ENCODE data around the gene CTBP2. TPM values are rescaled to one million over a fixed set of nuclear protein-coding genes. Genes with fewer than 3 reads are reported as not detected.
A peak's percentile ranks its signal among the peaks of the same experiment; 100 is the strongest.

CTBP2 gene
- total RNA-seq, 2 donors from 2014 or later, result 75.3 to 109 TPM

DNA sequence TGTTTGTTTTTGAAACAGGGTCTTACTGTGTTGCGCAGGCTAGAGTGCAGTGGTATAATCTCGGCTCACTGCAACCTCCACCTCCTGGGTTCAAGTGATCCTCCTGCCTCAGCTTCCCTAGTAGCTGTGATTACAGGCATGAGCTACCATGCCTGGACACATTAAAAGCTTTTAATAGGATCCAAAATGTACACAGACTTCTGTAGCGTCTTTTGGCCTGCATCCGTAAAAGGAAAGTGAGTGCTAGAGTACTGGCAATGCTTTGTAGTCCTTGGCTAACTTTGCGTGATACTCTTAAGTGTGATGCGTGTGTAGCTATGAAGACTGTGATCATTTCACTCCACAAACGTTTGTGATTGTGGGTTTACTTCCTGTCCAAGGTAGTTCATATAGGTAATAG, 205.1 kb downstream of the CTBP2 start:
- H3K36me3 ChIP-seq (ENCODE audit: control insufficient read depth, insufficient read depth, low read length), result peaks cover 12% of the 10 kb centered on the region
- H3K9ac ChIP-seq (ENCODE audit: extremely low read depth, low read length, poor library complexity, severe bottlenecking), result no peak overlapping the region
- DNase-seq, result no peak
- Mint-ChIP-seq H3K4me1 (peaks cover 15% of the 10 kb centered on the region), H3K27ac (no peak overlapping the region), H3K4me3 (no peak overlapping the region), H3K9me3 (no peaks in the 10 kb centered on the region), H3K36me3 (ENCODE audit: low read depth) (peaks cover 13% of the 10 kb centered on the region), H3K27me3 (ENCODE audit: insufficient read depth) (no peaks in the 10 kb centered on the region)
- no peaks in the 10 kb centered on the region for H3K4me1 ChIP-seq (ENCODE audit: control insufficient read depth, insufficient read depth, low read length)
- H3K4me3 ChIP-seq (ENCODE audit: low read length), result no peak overlapping the region
- no peak for TF ChIP-seq CTCF (conservative IDR thresholded peaks at IDR 0.05)
- no peaks in the 10 kb centered on the region for H3K27me3 ChIP-seq (ENCODE audit: control insufficient read depth, insufficient read depth, low read length, poor library complexity, severe bottlenecking)
- H3K9me3 ChIP-seq (ENCODE audit: control insufficient read depth, low read length), result no peaks in the 10 kb centered on the region
- H3K27ac ChIP-seq (ENCODE audit: low read depth, low read length), result no peak overlapping the region
- WGBS, 2 experiments (ENCODE audit: insufficient coverage in 1 of 2, insufficient read length in 1 of 2), result 86 to 87% methylated on average over 6 to 7 of the region's 7 CpGs

DNA sequence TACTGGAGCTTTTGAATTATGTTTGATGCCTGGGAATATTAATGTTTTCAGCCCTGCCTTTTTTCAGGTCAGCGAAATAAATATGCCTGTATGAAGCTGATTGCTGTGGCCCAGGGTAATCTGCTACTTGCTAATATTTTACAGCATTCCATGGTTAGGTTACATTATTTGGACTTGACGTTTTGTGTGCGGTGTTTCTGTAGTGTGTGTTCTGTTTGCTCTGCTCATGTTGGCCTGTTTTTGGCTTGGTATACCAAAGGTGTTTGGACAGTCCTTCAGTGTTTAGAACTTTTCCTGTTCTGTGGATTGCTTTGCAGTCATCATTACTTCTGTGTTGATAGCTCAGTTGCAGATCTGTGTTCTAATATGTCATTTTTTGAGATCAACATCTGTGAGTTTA, 206.9 kb downstream of the CTBP2 start:
- H3K27me3 Mint-ChIP-seq (ENCODE audit: insufficient read depth), result no peaks in the 10 kb centered on the region
- no peak for DNase-seq
- Histone ChIP-seq H3K9ac (ENCODE audit: extremely low read depth, low read length, poor library complexity, severe bottlenecking) (no peak overlapping the region), H3K4me3 (ENCODE audit: low read length) (no peak overlapping the region), H3K9me3 (ENCODE audit: control insufficient read depth, low read length) (no peaks in the 10 kb centered on the region), H3K36me3 (ENCODE audit: control insufficient read depth, insufficient read depth, low read length) (peaks cover 24% of the 10 kb centered on the region), H3K27ac (ENCODE audit: low read depth, low read length) (no peak overlapping the region), H3K27me3 (ENCODE audit: control insufficient read depth, insufficient read depth, low read length, poor library complexity, severe bottlenecking) (no peaks in the 10 kb centered on the region), H3K4me1 (ENCODE audit: control insufficient read depth, insufficient read depth, low read length) (no peaks in the 10 kb centered on the region)
- WGBS, 2 experiments (ENCODE audit: insufficient coverage in 1 of 2, insufficient read length in 1 of 2), result 99% methylated on average over 3 of the region's 3 CpGs; no CpG with 5 or more reads in 1 of the 2 experiments
- H3K36me3 Mint-ChIP-seq (ENCODE audit: low read depth), result peaks cover 18% of the 10 kb centered on the region
- no peak for TF ChIP-seq CTCF (conservative IDR thresholded peaks at IDR 0.05)
- no peaks in the 10 kb centered on the region for H3K9me3 Mint-ChIP-seq
- H3K4me1 Mint-ChIP-seq, result peaks cover 11% of the 10 kb centered on the region
- H3K4me3 Mint-ChIP-seq, result no peak overlapping the region
- H3K27ac Mint-ChIP-seq, result peak overlapping the region; percentile 34

DNA sequence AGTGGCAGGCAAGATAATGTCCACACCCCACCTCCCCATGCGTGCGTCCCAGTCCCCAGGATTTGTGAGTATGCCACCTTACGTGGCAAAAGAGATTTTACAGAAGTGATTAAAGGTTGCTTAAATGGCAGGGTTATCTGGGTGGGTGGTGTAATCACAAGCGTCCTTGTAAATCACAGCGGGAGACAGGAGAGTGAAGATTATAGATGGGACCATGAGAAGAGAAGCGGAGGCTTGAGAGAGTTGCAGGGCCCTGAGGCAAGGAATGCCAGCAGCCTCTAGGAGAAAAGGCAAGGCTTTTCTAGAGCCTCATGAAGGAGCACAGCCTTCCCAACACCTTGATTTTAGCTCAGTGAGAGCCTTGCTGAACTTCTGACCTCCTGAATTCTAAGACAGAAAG, 208.2 kb downstream of the CTBP2 start:
- H3K27ac Mint-ChIP-seq, result no peak overlapping the region
- peak; percentile 58 for DNase-seq
- no peaks in the 10 kb centered on the region for H3K27me3 Mint-ChIP-seq (ENCODE audit: insufficient read depth)
- Histone ChIP-seq H3K27ac (ENCODE audit: low read depth, low read length) (no peak overlapping the region), H3K4me1 (ENCODE audit: control insufficient read depth, insufficient read depth, low read length) (no peaks in the 10 kb centered on the region), H3K9ac (ENCODE audit: extremely low read depth, low read length, poor library complexity, severe bottlenecking) (no peak overlapping the region), H3K4me3 (ENCODE audit: low read length) (no peak overlapping the region), H3K36me3 (ENCODE audit: control insufficient read depth, insufficient read depth, low read length) (peaks cover 32% of the 10 kb centered on the region), H3K27me3 (ENCODE audit: control insufficient read depth, insufficient read depth, low read length, poor library complexity, severe bottlenecking) (no peaks in the 10 kb centered on the region), H3K9me3 (ENCODE audit: control insufficient read depth, low read length) (no peaks in the 10 kb centered on the region)
- H3K36me3 Mint-ChIP-seq (ENCODE audit: low read depth), result peaks cover 18% of the 10 kb centered on the region
- H3K9me3 Mint-ChIP-seq, result no peaks in the 10 kb centered on the region
- WGBS, 2 experiments (ENCODE audit: insufficient coverage in 1 of 2, insufficient read length in 1 of 2), result 82 to 92% methylated on average over 5 to 6 of the region's 6 CpGs
- TF ChIP-seq CTCF (conservative IDR thresholded peaks at IDR 0.05), result no peak
- H3K4me3 Mint-ChIP-seq, result no peak overlapping the region
- peaks cover 7% of the 10 kb centered on the region for H3K4me1 Mint-ChIP-seq

Data from endodermal cell (in vitro differentiated cells).